Karpas-422 (cell line): ENCODE results near the gene TNS1. TPM values are rescaled to one million over a fixed set of nuclear protein-coding genes. Genes with fewer than 3 reads are reported as not detected.

Experiments
- DNase-seq: peaks from one replicate; pipeline ENCODE4 v3.0.0-alpha.2; 2015
- H2AFZ ChIP-seq: fragments of 200-600 bp; sonication (generic); 2 replicates; pipeline ENCODE4 v1.6.1; 2014; ENCODE audit warnings: antibody characterized with exemption, low read length, mixed read lengths
- H3K27ac ChIP-seq: fragments of 200-600 bp; sonication (generic); 2 replicates; pipeline ENCODE4 v1.5.1; 2014; ENCODE audit warnings: mild to moderate bottlenecking, low read length, moderate library complexity
- H3K27me3 ChIP-seq: fragments of 200-600 bp; sonication (generic); 2 replicates; pipeline ENCODE4 v1.6.1; 2014; ENCODE audit warnings: low read length, mixed read lengths
- H3K36me3 ChIP-seq: fragments of 200-600 bp; sonication (generic); 2 replicates; pipeline ENCODE4 v1.6.1; 2014; ENCODE audit warnings: low read length, mixed read lengths; ENCODE audit not compliant: insufficient read depth
- H3K4me1 ChIP-seq: fragments of 200-600 bp; sonication (generic); 2 replicates; pipeline ENCODE4 v1.6.1; 2014; ENCODE audit warnings: mild to moderate bottlenecking, low read length, mixed read lengths
- H3K4me2 ChIP-seq: fragments of 200-600 bp; sonication (generic); 2 replicates; pipeline ENCODE4 v1.6.1; 2014; ENCODE audit warnings: low read length, low read depth, mild to moderate bottlenecking; ENCODE audit not compliant: poor library complexity, severe bottlenecking
- H3K4me3 ChIP-seq: fragments of 200-600 bp; sonication (generic); 2 replicates; pipeline ENCODE4 v1.5.1; 2014; ENCODE audit warnings: mild to moderate bottlenecking, antibody characterized with exemption, low read length, mixed read lengths
- H3K79me2 ChIP-seq: fragments of 200-600 bp; sonication (generic); 2 replicates; pipeline ENCODE4 v1.6.1; 2014; ENCODE audit warnings: mild to moderate bottlenecking, low read length, mixed read lengths
- H3K9ac ChIP-seq: fragments of 200-600 bp; sonication (generic); 2 replicates; pipeline ENCODE4 v1.6.0; 2014; ENCODE audit warnings: low read length
- H3K9me2 ChIP-seq: fragments of 200-600 bp; sonication (generic), shearing (Covaris generic); replicated peaks from 2 replicates; pipeline ENCODE4 v1.6.0; 2014; ENCODE audit warnings: mild to moderate bottlenecking, low read length, moderate library complexity; ENCODE audit not compliant: insufficient read depth
- H3K9me3 ChIP-seq: fragments of 300-700, 200-600 bp; sonication (generic); 2 replicates; pipeline ENCODE4 v1.6.1; 2014; ENCODE audit warnings: low read length, mixed read lengths
- H4K20me1 ChIP-seq: fragments of 200-600 bp; sonication (generic); 2 replicates; pipeline ENCODE4 v1.6.1; 2014; ENCODE audit warnings: mild to moderate bottlenecking, antibody characterized with exemption, low read length, low read depth; ENCODE audit not compliant: insufficient read depth
- total RNA-seq: library from RNA; depleted of rRNA; stranded (reverse); fragments of >200 nt; shearing (Covaris generic); gene quantifications from 2 replicates; pipeline ENCODE4 v1.2.3, GENCODE V29; 2014; ENCODE audit warnings: low replicate concordance

TNS1 gene
- total RNA-seq, 1 experiment from 2014 or later, result 1.7 TPM

- Histone ChIP-seq H3K9me3 (no peaks in the 10 kb centered on the region), H3K27me3 (no peaks in the 10 kb centered on the region), H3K79me2 (no peaks in the 10 kb centered on the region), H3K4me1 (no peaks in the 10 kb centered on the region), H3K9ac (no peak overlapping the region), H3K27ac (no peak overlapping the region), H4K20me1 (no peaks in the 10 kb centered on the region), H3K4me2 (no peak overlapping the region), H3K9me2 (no peaks in the 10 kb centered on the region), H2AFZ (no peak overlapping the region), H3K4me3 (no peak overlapping the region), H3K36me3 (no peaks in the 10 kb centered on the region)
- DNase-seq, result no peak
Measured at GRCh38 chr2:217980036-217980435, 22.8 kb downstream of the TNS1 start.

GRCh38 chr2:217979151-217979811 is 23.5 kb downstream of the TNS1 start:
- Histone ChIP-seq H3K9ac (no peak overlapping the region), H3K27me3 (no peaks in the 10 kb centered on the region), H3K9me2 (no peaks in the 10 kb centered on the region), H3K4me3 (no peak overlapping the region), H3K4me1 (no peaks in the 10 kb centered on the region), H3K27ac (no peak overlapping the region), H4K20me1 (no peaks in the 10 kb centered on the region), H3K9me3 (no peaks in the 10 kb centered on the region), H3K36me3 (no peaks in the 10 kb centered on the region), H2AFZ (no peak overlapping the region), H3K79me2 (no peaks in the 10 kb centered on the region), H3K4me2 (no peak overlapping the region)
- no peak for DNase-seq

GRCh38 chr2:217978536-217979150 is 24.2 kb downstream of the TNS1 start:
- Histone ChIP-seq H3K27ac (no peak overlapping the region), H3K36me3 (no peaks in the 10 kb centered on the region), H3K9me3 (no peaks in the 10 kb centered on the region), H3K4me3 (no peak overlapping the region), H4K20me1 (no peaks in the 10 kb centered on the region), H3K4me1 (no peaks in the 10 kb centered on the region), H3K4me2 (no peak overlapping the region), H3K27me3 (no peaks in the 10 kb centered on the region), H3K9me2 (no peaks in the 10 kb centered on the region), H3K9ac (no peak overlapping the region), H3K79me2 (no peaks in the 10 kb centered on the region), H2AFZ (no peak overlapping the region)
- no peak for DNase-seq

GRCh38 chr2:217977840-217978535 is 24.8 kb downstream of the TNS1 start:
- H2AFZ ChIP-seq, result no peak overlapping the region
- H3K27me3 ChIP-seq, result no peaks in the 10 kb centered on the region
- no peaks in the 10 kb centered on the region for H3K9me3 ChIP-seq
- no peak overlapping the region for H3K4me2 ChIP-seq
- no peaks in the 10 kb centered on the region for H4K20me1 ChIP-seq
- H3K79me2 ChIP-seq, result no peaks in the 10 kb centered on the region
- H3K4me3 ChIP-seq, result no peak overlapping the region
- no peaks in the 10 kb centered on the region for H3K9me2 ChIP-seq
- H3K27ac ChIP-seq, result no peak overlapping the region
- H3K9ac ChIP-seq, result no peak overlapping the region
- no peaks in the 10 kb centered on the region for H3K36me3 ChIP-seq
- H3K4me1 ChIP-seq, result no peaks in the 10 kb centered on the region
- DNase-seq, result no peak

- H2AFZ ChIP-seq, result no peak overlapping the region
- H3K9me2 ChIP-seq, result no peaks in the 10 kb centered on the region
- DNase-seq, result no peak
- H3K4me2 ChIP-seq, result no peak overlapping the region
- H4K20me1 ChIP-seq, result no peaks in the 10 kb centered on the region
- H3K79me2 ChIP-seq, result no peaks in the 10 kb centered on the region
- H3K4me1 ChIP-seq, result no peaks in the 10 kb centered on the region
- no peak overlapping the region for H3K27ac ChIP-seq
- H3K9me3 ChIP-seq, result no peaks in the 10 kb centered on the region
- no peaks in the 10 kb centered on the region for H3K36me3 ChIP-seq
- H3K9ac ChIP-seq, result no peak overlapping the region
- H3K27me3 ChIP-seq, result no peaks in the 10 kb centered on the region; the same call in 1 of the 2 replicates
- H3K4me3 ChIP-seq, result no peak overlapping the region
Measured at GRCh38 chr2:217976301-217976700, 26.5 kb downstream of the TNS1 start.

- Histone ChIP-seq H2AFZ (no peak overlapping the region), H3K4me3 (no peak overlapping the region), H3K9me3 (no peaks in the 10 kb centered on the region), H3K27me3 (no peaks in the 10 kb centered on the region; the same call in 1 of the 2 replicates), H3K4me1 (no peaks in the 10 kb centered on the region), H3K79me2 (no peaks in the 10 kb centered on the region), H3K27ac (no peak overlapping the region), H4K20me1 (no peaks in the 10 kb centered on the region), H3K36me3 (no peaks in the 10 kb centered on the region), H3K9me2 (no peaks in the 10 kb centered on the region), H3K4me2 (no peak overlapping the region), H3K9ac (no peak overlapping the region)
- no peak for DNase-seq
Measured at GRCh38 chr2:217975626-217976025, 27.2 kb downstream of the TNS1 start.

- H3K4me2 ChIP-seq, result no peak overlapping the region
- H3K36me3 ChIP-seq, result no peaks in the 10 kb centered on the region
- H3K4me3 ChIP-seq, result no peak overlapping the region
- H3K27ac ChIP-seq, result no peak overlapping the region
- DNase-seq, result no peak
- H4K20me1 ChIP-seq, result no peaks in the 10 kb centered on the region
- no peaks in the 10 kb centered on the region for H3K4me1 ChIP-seq
- H3K9ac ChIP-seq, result no peak overlapping the region
- no peaks in the 10 kb centered on the region for H3K79me2 ChIP-seq
- no peak overlapping the region for H2AFZ ChIP-seq
- H3K9me3 ChIP-seq, result no peaks in the 10 kb centered on the region
- H3K9me2 ChIP-seq, result no peaks in the 10 kb centered on the region
- H3K27me3 ChIP-seq, result no peaks in the 10 kb centered on the region; the same call in 1 of the 2 replicates
Measured at GRCh38 chr2:217974389-217975005, 28.3 kb downstream of the TNS1 start.
